Mucosa of gallbladder (tissue), 1 donor: ENCODE results near the gene MCTP2. TPM values are rescaled to one million over a fixed set of nuclear protein-coding genes. Genes with fewer than 3 reads are reported as not detected.
A peak's percentile ranks its signal among the peaks of the same experiment; 100 is the strongest.
"Not testable (repeated sequence)": the region's sequence is repeated elsewhere in the genome, so short reads cannot be mapped to it uniquely, and the experiment has no call there.

Experiments
- DNase-seq: peaks from one replicate; pipeline ENCODE4 v3.0.0-alpha.2; 2020; ENCODE audit warnings: low spot score
- total RNA-seq: library from RNA; stranded (reverse); gene quantifications from one replicate; pipeline ENCODE4 v1.2.1, GENCODE V29; 2021
- donor health status: DM: no; HTN: no; CAD: no.

MCTP2 gene
- total RNA-seq, 1 donor from 2014 or later: 31.7 TPM

DNA sequence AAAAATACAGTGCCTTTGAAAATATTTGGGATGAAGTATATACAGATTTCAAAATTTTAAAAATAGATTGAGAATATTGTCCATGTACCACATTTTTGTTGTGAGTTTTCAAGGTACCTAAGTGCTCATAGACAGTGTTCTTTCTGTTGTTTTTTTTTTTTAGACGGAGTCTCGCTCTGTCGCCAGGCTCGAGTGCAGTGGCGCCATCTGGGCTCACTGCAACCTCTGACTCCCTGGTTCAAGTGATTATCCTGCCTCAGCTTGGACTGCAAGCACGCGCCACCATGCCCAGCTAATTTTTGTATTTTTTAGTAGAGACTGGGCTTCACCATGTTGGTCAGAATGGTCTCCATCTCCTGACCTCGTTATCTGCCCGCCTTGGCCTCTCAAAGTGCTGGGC lies 223.9 kb downstream of the MCTP2 start:
- no peak for DNase-seq

DNA sequence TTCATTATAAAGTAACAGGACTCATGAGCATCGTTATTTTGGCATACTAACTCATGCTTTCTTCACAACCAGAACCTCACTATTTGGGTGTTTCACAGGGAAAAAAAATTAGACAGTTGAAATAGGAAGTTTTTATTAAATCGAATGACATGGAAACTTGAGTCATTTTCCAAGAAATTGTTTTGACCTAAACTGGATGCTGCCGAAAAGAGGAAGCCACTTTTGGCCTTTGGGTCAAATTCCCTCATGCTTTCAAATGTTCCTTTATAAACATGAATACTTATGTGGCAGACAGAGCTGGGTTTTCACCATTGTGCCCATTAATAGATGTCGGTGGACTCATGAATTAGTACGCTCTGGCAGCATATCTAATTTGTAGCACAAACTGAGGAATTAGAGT lies 224.9 kb downstream of the MCTP2 start:
- no peak for DNase-seq

DNA sequence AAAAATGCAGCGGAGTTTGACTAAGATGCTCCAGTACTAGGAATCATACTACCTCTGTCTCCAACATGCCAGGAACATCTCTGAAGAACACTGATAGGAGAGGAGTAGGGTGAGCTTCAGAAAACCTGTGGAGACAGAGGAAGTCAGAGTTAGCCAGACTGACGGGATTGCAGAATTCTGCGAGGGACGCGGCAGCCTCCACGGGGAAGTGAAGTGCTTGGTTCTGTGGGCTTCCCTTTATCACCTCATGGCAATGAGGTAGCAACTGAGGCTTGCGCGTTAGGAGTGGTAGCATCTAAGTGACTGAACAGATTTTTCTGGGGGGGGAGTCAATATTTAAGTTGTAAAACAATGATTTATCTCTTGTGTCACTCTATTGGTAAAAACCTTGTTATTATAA lies 226.3 kb downstream of the MCTP2 start:
- no peak for DNase-seq

DNA sequence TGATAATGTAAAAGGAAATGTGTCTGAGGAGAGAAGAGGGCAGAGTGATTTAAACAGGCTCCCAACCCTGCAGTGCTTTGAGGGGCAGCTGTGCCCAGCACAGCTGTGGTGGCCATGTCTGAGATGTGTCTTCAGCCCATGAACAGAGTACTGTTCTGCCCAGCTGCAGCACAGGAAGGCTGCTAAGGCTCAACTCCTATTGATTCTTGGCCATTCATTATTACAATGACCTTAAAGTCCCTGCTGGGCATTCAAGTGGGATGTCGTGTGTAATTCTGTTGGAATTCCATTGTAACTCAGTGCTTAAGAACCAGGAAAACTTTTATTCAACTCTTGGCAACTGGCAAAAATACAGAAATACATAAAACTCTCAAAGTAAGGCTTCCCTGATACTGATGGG lies 229.3 kb downstream of the MCTP2 start:
- DNase-seq: no peak

DNA sequence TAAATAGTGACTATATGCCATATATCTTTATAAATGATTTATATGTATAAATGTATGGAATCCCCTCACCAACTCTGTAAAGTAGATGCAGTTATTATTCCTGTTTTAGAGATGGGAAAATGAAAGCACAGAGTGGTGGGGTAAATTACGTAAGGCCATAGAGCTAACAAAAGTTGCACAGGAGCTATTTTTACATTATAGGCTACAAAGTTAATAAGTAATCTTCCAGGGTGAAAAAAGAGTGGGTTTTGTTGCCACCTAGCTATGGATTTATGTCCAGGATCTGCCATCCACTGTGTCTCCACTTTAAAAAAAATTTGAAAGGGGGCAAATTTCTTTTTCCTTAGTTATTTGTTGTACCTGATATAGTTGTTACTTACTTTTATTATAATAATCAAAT lies 235.7 kb downstream of the MCTP2 start:
- DNase-seq: no peak

DNA sequence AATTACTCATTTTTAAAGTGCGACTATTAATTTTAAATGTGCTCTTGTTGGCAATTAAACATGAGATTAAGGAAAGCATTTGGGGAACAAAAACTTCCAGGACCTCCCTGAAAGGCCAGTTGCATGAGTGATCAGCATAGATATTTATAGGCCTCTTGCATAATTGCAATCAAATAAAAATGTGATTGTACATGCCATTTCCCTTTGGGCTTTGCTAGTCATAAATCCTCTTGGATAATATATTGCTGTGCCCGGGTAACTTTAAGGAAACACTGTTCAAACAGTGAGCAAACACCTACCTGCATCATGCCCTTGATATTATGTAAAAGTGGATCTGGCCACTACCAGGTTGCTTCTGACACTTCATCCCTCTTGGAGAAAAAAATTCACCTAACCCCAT lies 239.1 kb downstream of the MCTP2 start:
- DNase-seq: no peak

DNA sequence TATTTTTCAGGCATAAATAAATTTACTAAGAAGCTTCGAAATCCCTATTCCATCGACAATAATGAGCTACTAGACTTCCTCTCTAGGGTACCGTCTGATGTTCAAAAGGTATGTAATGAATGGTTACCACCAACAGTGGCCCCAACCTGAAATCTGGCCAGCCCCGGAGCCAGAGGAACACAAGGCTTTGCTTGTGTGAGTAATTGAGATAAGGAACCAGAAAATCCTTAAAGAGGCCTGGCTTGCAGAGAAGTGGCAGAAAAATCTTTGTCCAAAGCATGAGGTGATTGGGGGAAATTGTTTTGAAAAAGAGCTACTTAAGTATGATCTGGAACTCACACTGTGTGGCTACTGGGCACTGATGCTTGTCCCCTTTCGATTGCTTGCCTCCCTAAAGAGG lies 245.3 kb downstream of the MCTP2 start:
- DNase-seq: no peak

GRCh38 chr15:94477913-94478553 lies 246.7 kb downstream of the MCTP2 start:
- DNase-seq: no peak

DNA sequence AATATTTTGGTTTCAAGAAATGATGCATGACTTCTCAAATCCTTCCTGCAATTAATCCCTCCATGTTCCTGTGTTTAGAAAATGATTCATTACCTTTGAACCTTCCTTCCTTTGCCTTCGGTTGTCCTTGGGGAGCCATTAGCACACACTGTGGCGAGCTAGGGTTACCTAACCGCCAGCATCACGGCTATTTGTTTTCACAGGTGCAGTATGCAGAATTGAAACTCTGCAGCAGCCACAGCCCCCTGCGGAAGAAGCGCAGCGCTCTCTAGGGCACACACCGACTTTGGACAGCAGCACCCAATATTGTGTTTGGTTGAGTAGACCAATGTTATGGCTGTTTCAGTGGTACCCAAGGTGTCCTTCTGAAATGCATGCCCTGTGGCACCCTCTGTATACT lies 247.4 kb downstream of the MCTP2 start:
- no peak for DNase-seq

DNA sequence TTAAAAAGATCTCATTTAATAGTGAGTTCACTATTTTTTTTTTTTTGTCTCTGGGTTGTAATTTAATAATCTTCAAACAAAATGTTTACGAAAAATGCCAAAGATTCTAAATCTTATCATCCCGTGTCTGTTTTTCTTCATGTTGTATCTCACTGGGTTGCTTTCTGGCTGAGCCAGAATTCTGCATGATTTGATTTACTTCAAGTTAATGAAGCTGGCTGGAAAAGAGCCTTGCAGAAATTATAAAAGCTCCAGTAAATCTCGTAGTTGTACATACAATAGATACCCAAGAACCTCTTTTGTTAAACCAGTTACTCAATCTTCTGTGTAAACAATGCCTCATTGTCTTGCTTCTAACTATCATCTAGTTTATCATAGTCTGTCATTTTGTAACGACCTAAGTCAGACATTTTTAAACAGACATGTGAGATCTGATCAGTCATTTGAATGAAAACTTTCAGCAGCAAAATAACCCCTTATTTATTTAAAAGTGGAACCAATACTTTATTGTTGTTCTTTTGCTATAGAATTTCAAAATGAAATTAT lies 249.0 kb downstream of the MCTP2 start:
- no peak for DNase-seq

GRCh38 chr15:94485148-94485719 lies 253.9 kb downstream of the MCTP2 start:
- no peak for DNase-seq

DNA sequence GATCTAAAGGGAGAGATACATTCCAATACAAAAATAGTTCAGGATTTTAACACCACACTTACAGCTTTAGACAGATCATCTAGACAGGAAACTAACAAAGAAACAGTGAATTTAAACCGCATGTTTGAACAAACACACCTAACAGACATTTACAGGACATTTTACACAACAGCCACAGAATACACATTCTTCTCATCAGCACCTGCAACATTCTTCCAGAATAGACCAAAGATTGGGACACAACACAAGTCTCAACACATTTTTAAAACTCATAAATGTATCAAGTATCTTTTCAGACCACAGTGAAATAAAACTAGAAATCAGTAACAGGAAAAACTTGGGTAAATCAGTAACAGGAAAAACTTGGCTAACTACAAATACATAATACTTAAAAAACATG lies 256.3 kb downstream of the MCTP2 start:
- no peak for DNase-seq

- no peak for DNase-seq
Measured at GRCh38 chr15:94493176-94493575, 261.8 kb downstream of the MCTP2 start.

GRCh38 chr15:94493586-94493985 lies 262.2 kb downstream of the MCTP2 start:
- not testable (repeated sequence) for DNase-seq

- no peak for DNase-seq
Measured at GRCh38 chr15:94494732-94495131, 263.4 kb downstream of the MCTP2 start.

GRCh38 chr15:94503293-94503692 lies 271.9 kb downstream of the MCTP2 start:
- no peak for DNase-seq

GRCh38 chr15:94509259-94509658 lies 277.9 kb downstream of the MCTP2 start:
- DNase-seq: no peak

DNA sequence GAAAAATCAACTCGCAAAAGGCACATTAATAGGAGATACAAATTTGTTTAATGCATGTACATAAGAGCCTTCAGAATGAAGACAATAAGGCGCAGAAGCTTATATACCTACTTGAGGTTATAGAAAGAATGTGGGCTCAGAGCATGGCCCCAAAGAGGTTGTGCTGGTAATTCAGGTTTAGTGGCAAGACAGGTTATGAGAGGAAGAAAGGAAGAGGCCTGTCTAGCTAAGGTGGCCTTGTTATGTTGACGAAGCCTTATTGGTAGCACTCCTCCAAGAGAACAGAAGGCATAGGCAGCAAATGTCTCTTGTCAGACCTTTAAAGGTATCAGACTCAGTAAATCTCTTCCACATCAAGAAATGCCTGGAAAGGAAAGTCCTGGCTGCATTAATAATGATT lies 290.8 kb downstream of the MCTP2 start:
- DNase-seq: no peak

- no peak for DNase-seq
Measured at GRCh38 chr15:94523873-94524272, 292.5 kb downstream of the MCTP2 start.

DNA sequence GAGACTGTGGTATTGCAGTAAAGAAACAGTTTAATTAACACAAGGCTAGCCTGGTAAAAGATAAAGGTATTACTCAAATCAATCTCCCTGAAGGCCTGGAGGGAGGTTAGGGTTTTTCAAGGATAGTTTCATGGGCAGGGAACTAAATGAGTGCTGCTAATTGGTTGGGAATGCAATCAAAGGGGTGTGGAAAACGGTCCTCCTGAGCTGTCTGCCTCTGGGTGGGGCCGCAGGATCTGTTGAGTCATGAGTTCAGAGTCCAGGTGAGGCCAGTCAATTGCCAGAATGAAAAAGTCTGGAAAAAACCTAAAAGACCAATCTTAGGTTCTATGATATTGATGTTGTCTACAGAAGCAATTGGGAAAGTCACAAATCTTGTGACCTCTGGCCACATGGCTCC lies 293.2 kb downstream of the MCTP2 start:
- peak; percentile 25 for DNase-seq

DNA sequence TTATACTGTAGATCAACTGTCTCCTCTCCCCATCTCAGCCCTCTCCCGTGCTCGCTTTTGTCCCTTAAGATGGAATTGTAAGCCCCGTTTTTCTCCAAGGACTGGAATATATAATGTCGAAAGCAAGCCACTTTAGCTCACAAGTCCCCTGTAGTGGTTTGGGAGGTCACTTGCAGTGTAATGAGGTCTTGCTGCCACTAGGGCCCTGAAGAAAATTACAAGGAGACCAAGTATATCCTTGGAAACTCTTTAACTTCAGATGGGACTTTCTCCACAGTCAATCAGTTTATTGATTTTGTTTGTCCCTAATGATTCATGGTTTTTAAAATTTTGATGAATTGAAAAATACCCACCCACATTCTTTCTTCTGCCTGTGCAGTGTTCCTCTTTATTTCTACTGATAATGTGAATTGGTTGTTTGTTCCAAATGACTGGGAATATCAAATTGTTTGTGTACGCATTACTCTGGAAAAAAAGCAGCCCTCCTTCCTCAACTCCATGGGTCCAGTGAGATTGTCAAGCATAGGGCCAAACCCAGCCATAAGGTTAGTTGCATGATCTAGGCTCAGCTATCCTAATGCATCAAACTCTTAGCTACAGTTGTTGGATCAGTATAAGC lies 294.8 kb downstream of the MCTP2 start:
- no peak for DNase-seq

- DNase-seq: no peak
Measured at GRCh38 chr15:94532226-94532625, 300.9 kb downstream of the MCTP2 start.
